ENCODE measurements around the gene PARK7.

PARK7 gene

DNA sequence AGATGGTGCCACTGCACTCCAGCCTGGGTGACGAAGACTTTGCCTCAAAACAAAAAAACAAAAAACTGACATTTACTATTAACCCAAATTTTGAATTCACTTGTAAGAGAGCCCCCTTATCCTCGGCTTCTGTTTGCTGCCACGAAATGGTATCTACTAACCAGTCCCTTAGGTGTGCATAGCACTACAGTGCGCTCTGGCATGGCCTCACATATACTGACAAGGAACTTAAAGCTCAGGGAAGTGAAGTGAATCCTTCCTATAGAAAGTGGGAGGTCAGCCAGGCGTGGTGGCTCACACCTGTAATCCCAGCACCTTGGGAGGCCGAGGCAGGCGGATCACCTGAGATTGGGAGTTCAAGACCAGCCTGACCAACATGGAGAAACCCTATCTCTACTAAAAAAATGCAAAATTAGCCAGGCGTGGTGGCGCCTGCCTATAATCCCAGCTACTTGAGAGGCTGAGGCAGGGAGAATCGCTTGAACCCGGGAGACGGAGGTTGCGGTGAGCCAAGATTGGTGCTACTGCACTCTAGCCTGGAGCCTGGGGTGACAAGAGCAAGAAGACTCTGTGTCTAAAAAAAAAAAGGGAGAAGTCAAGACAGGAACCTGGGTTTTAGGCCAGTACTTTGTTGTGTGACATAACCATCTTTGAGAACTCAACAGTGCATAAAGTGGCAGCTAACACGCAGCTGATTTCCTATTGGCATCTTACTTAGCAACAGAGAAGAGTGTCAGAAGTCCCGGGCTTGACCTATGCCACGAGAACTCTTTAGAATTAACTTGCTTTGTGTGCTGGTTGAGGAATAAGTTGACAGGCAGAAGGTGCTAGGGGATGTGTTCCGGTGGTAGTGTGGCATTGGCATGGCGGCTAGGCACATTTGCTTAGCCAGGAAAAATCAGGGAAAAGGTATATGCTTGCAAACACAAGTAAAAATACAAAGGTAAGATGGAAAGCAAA is 47.8 kb downstream of the PARK7 start:
- no peak for DNase-seq (ENCODE audit: low spot score)

DNA sequence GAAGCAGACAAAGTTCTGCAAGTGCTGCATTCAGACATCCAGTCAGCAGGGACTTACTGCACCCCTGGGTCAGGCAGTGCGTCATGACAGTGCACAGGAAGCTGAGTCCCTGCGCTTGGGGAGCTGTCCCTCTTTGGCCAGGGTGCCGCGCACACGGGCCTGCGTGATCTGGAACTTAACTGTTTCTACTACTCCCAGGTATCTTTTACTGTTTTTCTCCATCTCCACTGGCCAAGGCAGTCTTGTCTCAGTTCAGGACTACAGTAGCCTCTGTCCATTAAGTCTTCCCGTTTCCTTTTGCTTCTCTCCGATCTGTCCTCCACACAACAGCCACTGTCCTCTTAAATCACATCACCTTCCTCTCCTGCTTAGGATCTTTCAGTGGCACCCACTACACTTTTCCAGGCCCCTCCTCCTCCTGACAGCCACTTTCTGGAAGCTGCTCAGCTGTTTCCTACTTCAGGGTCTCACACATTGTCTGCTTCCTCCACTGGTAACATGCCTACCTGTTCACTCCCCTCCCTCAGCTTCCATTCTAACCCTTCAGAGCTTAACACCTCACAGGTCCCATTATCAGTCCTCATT is 48.7 kb downstream of the PARK7 start:
- DNase-seq (ENCODE audit: low spot score), result no peak
- TF ChIP-seq, protein P1, sequence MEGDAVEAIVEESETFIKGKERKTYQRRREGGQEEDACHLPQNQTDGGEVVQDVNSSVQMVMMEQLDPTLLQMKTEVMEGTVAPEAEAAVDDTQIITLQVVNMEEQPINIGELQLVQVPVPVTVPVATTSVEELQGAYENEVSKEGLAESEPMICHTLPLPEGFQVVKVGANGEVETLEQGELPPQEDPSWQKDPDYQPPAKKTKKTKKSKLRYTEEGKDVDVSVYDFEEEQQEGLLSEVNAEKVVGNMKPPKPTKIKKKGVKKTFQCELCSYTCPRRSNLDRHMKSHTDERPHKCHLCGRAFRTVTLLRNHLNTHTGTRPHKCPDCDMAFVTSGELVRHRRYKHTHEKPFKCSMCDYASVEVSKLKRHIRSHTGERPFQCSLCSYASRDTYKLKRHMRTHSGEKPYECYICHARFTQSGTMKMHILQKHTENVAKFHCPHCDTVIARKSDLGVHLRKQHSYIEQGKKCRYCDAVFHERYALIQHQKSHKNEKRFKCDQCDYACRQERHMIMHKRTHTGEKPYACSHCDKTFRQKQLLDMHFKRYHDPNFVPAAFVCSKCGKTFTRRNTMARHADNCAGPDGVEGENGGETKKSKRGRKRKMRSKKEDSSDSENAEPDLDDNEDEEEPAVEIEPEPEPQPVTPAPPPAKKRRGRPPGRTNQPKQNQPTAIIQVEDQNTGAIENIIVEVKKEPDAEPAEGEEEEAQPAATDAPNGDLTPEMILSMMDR (IDR thresholded peaks at IDR 0.05; ENCODE audit: extremely low read depth, missing control alignments), result no peak

More for the DNA sequence above, 47.8 kb downstream of the PARK7 start:
- TF ChIP-seq, protein P1 (IDR thresholded peaks at IDR 0.05; ENCODE audit: extremely low read depth, missing control alignments), result no peak

DNA sequence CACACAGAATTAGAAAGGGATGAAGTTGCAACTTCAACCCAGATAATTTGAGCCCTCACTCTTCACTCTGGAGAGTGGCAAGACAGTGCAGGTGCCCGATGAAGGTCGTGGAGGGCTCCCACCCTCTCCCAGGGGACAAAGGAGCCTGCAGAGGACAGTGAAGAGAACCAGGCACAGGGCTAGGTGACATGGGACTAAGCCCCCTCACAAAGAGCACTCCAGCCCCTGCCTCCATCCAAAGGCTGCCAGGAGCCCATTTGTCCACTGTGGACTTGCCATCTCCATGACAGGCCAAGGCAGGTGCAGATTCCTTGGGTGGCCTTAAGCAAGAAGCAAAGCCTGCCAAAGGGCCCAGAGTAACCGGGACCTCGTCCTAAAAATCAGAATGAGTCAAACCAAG is 49.5 kb downstream of the PARK7 start:
- TF ChIP-seq, protein P1 (IDR thresholded peaks at IDR 0.05; ENCODE audit: extremely low read depth, missing control alignments), result no peak
- DNase-seq (ENCODE audit: low spot score), result no peak

DNA sequence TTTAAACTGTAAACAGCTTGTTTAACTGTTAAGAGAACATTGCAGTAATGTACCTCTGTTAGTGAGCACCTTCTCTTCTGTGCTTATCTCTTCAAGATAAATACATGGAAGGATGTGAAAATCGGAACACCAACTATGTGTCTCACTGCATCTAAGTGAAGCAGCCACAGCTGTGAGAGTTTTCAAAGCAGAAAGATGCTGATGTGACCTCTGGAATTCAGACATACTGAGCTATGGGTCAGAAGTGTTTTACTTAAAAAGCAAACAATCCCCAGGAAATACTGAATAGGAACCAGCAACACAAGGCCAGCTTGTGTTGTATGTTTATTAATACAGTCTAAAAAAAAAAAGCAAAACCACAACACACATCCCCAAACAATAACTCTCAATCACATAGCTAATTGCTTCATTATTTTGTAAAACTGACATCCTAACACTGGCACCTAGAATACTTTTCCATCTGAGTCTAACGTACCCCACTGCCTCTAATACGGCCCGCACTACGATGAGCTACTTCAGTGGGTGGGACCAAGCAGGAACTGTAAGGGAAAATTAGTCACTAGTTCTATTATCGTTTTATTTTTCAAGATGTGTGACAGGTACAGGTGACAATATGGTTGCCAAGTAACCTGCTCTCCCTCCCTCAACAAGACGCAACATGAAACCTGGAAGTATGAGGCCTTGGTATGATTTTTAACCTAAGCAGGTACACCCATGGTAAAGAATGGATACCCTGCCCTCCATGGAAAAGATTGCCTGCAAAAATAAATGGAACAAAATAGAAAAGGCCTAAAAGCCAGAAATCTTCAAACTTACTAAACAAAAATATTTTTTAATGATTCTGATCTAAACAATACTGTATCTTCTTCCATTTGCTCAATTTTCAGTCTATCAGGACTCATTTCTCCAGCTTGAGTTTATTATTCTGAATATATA is 50.7 kb downstream of the PARK7 start:
- TF ChIP-seq, protein P1 (IDR thresholded peaks at IDR 0.05; ENCODE audit: extremely low read depth, missing control alignments), result no peak
- no peak for DNase-seq (ENCODE audit: low spot score)

DNA sequence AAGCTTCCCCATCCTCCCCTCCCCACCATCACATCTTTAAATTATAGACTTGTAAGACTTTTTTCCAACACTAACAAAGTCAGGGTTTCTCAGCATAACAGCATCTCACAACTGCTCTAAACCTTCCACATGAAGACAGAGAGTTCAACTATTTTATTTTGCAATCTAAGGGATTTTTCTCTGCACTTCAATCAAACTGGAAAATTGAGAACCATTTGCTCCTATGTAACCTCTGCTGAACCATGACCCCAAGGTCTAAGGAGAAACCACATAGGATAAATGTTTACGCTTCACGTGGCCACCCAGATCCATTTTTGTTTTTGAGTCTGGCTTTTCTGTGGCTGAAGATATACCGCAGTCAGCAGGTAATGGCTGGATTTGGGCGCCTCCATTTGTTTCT is 51.4 kb downstream of the PARK7 start:
- no peak for DNase-seq (ENCODE audit: low spot score)
- TF ChIP-seq, protein P1 (IDR thresholded peaks at IDR 0.05; ENCODE audit: extremely low read depth, missing control alignments), result no peak

DNA sequence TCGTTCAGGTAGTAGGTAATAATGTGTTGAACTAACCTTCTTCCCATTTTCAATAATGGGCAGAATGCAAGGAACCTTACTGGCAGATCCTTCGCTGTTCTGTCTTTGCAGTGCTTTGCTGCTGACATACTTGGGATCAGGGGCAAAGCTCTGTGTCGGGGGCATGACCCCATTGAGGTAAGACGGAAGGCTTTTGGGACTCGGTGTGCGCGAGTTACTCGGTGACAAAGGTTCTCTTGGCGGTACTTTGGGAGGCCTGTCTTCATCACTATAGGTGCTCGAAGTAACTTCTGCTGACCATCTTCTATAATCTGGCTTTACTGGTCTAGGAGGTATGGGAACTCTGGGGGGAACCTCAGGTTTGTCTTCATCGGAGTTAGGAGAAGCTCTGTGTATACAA is 51.9 kb downstream of the PARK7 start:
- TF ChIP-seq, protein P1 (IDR thresholded peaks at IDR 0.05; ENCODE audit: extremely low read depth, missing control alignments), result no peak
- no peak for DNase-seq (ENCODE audit: low spot score)

All from GM20000 (cell line).